GM21526 (cell line): Measurements from ENCODE around the gene TMEM164.

Source experiments
- ATAC-seq: cut with Tn5 transposase; IDR thresholded peaks from one replicate; pipeline ENCODE4 v1.9.1; 2021; ENCODE audit warnings: moderate library complexity; ENCODE audit not compliant: unreplicated experiment, low FRiP score

Gene TMEM164

DNA sequence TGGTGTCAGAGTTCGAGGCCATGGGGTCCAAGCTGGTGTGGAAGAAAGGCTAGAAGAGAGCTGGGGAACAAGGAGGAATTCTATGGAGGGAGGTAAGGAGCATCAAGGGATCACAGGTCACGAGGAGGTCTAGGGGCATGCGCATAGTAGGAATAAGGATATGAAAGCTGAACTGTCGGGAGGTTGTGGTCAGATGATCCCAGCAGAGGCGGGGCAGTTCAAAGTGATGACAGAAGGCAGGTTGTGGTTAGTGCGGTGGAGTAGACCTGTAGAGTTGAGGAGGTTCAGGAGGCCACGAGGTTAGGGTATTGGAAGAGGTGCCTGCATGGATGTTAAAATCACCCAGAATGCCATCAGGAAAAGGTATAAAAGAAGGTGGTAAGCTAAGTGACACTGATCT lies 156.3 kb downstream of the TMEM164 start:
- peak; percentile 43 for ATAC-seq

DNA sequence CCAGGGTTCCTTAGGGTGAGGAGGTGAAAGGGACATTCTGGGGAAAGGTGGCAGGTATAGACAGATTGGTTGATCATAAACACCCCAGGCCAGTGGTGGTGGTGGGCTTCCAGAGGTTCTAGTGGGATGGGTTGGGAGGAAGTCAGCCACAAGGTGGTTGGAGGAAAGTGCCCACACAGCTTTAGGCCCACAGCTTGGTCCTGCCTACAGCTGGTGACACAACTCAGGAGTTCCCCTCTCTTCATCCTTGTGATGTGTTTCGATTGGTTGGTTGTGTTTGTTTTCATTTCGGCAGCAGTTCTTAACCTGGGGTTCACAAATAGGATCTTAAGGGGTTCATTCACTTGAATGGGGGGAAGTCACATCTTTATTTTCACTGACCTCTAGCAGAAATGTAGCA lies 157.0 kb downstream of the TMEM164 start:
- ATAC-seq, result no peak

DNA sequence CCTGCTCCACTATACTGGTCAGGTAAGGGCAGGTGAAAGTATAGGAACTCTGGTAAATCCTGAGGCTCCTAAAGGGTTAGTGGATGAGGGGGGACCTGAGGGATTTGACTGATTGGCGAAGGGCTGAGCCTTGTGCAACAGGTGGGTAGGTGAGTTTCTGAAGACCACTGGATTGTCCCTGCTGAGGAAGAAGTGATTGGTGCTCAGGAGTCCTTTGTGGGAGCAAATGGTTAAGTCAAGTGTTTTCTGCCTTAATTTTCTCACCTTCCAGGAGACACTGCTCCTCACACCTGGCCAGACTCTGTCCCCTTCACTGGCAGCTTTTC lies 158.4 kb downstream of the TMEM164 start:
- no peak for ATAC-seq

DNA sequence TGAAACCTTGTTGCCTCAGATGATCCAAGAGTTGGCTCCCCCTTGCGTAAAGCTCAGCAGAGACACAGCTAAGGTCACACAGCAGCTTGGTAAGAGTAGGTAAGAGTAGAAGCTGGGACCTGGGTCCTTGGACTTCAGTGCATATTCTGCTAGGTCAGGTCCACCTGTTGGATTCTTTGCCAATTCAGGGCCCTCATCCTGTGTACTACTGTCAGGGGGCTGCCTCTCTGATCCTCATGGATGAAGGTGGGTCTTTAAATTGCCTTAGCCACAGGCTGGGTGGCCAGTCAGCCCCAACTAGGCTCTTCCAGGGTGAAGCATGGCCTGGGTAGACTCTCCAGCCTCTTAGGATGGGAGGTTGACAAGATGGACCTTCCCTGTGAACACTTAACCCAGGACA lies 159.2 kb downstream of the TMEM164 start:
- no peak for ATAC-seq

DNA sequence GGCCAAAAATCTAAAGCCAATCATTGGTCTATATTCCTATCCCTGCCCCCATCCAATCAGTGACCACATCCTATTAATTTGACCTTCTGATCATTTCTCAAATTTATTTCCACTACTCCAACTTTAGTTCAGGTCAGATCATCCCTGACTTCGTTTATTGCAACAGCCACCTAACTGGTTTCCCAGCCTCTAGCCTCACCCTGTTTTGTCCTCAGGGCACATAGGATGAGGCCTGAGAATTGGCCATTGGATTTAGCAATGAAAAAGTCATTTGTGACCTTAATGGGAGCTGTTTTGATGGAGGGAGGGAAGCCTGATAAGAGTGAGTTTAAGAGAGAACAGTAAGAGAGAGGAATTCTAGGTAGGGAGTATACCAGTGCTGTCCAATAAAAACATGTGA lies 160.0 kb downstream of the TMEM164 start:
- ATAC-seq, result no peak

DNA sequence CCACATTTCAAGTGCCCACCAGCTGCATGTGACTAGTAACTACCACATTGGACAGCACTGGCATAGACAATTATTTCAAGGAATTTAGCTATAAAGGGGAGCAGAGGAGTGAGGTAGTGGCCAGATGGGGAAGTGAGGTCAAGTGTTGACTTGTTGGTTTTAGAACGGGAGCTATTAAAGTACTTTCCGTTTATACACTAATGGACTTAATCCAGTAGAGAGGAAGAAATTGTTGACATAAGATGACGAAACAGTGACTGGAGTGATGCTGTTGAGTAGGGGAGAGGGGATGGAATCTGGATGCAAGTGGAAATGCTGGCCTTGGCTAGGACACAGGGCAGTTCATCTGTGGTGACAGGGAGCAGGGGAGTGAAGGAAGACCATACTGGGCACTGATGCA lies 160.6 kb downstream of the TMEM164 start:
- ATAC-seq, result no peak

DNA sequence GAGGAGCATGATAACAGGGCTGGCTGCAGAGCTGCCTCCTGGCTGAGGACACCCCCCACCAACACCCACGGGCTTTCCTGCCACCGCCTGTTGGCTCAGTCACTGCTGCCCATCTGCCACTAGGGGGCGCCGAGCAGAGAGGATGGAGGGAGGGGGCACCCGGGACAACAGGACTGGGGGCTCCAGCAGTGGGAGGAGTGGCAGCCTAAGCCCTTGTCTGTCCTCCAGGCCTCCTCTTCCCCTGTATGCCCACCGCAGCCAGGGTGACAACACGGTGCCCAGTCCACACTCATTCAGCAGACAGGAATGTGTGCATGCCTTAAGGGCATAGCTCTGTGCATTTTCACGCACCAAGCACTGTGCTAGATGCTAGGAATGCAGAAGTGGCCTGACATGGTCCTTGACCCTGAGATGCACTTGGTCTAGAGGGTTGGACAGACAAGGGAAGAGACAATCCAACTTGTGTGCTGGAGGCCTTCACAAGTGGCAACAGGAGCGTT lies 165.1 kb downstream of the TMEM164 start:
- no peak for ATAC-seq

DNA sequence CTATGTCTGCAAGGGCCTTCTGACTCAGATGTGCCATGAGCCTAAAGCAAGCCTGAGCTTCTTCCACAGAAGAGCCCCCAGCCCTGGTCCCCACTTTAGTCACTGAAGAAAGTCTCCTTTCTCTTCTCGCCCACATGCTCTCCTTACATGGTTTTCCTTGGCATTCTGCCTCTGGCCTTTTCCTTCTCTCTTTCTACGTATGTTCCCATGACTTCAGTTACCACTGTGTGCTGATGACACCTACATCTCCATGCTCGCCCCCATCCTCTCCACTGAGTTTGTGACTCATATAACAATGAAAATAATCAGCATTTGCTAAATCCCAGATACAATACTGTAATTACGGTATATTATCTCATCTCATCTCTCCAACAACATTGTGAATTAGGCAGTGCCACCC lies 165.7 kb downstream of the TMEM164 start:
- ATAC-seq, result no peak

DNA sequence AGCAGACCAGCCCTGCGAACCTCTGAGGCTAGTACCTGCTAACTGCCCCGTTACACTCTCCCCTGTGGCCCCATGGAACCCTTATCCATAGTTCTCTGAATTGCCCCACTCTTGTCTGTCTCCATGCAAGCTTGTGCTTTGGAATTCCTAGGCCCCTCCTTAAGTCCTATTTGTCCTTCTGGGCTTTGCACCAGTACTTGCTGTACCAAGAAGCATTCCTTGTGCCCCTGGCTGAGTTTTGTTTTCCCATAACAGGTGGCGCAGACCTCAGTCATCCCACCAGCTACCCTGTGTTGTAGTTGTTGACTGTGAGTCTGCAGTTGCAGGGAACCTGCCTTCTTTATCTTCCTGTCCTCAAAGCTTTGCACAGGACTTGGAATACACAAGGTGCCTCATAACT lies 167.1 kb downstream of the TMEM164 start:
- no peak for ATAC-seq

DNA sequence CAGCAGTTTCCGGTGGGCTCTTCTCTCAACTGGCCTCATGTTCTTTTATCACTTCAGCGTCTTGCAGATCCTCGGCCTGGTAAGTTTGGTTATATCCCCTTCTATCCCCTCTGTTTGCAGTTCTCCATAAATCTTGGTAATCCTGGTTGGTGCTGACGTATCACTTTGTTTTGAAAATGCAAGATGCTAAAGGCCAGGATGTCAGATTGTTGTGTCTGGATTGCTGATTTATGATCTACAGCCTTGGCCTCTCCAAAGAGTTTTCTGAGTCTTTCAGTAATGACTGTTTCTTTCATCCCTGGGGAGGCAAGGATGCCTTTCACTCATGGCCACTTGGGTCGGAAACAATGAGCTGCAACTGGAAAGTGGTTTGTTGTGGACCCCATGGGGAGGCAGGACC lies 168.5 kb downstream of the TMEM164 start:
- no peak for ATAC-seq

DNA sequence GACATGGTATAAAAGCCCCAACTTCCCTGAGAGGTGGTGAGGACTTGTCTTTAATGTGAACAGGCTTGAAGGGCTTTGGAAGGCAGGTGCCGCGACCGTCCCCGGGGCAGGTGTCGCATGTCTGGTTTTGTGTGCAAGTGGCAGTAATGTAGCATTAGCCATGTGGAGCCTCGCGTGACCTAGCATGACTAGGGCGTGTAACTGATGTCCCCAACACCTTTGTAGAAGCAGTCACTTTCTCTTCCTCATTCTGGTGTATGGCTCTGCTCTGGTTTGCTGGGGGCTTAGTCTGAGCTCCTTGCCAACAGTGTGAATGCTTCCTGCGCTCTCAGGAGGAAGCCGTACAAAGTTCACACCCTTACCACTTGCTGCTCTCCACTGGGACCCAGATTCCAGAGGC lies 169.3 kb downstream of the TMEM164 start:
- ATAC-seq, result peak; percentile 98

DNA sequence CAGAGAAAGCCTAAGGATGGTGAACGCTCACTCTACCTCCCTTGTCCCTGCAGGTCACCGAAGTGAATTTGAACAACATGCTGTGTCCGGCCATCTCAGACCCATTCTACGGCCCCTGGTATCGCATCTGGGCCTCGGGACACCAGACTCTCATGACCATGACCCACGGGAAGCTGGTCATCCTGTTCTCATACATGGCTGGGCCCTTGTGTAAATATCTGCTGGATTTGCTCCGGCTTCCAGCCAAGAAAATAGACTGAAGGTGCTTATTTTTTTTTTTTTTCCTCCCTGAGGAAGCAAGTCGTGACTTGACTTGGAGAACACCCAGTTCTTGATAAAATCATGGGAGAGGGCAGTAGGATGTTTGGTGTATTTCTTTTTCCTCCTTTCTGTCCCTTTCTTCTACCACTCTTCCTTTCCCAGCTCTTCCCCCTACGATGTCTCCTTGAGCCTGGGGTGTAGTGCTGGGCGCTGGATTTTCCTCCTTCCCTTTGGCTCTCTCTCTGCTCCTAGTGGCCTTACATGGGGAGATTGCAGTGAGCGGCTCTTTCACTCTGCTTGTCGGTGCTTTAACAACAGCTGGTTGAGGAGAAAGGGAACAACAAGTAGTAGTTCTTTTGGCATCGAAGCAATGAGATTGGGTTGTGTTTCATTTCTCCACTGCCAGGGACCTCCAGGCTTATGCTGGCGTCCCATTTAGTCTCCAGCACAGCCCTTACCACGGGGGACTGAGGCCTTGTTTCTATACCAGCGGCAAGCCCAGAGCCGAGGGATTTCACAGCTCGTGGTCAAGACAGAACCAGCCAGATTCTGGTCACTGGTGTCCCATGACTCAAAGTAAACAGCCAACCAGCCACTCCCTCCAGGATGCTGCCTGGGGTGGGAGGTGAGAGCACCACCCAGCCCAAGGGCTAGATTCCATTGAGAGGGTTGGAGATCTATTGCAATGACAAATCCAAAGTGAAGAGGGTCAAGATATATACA lies 170.6 kb downstream of the TMEM164 start:
- no peak for ATAC-seq

DNA sequence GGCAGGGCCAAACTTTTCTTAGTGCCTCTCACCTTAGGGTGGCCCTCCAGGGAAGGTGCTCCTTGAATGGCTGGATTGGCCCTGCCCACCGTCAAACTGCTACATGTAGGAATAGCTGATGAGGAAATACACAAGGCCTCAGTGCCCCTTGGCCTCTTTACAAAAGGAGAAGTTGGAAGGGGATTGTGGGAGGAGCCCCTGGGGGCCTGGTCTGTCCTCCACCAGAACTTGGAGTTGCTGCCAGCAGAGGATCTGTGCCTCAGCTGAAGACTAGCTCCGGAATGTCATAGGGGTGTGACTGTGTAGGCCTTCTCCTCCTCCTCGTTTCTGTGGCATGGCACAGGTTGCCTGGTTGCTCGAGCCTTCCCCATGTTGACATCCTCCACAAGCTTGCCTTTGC lies 172.2 kb downstream of the TMEM164 start:
- ATAC-seq, result no peak

DNA sequence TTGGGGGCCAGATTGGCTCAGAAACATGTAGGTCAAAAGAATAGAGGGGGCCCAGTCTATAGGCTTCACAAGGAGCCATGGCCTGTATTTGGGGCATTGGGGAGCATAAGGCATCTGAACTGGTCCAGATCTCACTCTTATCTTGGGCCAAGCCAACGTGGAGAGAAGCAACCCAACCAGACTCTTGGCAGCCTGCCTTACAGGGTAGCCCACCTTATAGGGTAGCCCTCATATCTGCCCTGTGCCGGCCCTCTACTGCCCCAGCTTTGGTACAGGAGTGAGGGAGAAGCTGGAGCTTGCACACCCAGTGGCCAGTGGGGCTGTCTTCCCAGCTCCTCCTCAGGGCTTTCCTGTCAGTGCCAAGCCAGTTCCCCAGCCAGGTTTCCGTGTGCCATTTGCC lies 172.8 kb downstream of the TMEM164 start:
- ATAC-seq, result no peak

DNA sequence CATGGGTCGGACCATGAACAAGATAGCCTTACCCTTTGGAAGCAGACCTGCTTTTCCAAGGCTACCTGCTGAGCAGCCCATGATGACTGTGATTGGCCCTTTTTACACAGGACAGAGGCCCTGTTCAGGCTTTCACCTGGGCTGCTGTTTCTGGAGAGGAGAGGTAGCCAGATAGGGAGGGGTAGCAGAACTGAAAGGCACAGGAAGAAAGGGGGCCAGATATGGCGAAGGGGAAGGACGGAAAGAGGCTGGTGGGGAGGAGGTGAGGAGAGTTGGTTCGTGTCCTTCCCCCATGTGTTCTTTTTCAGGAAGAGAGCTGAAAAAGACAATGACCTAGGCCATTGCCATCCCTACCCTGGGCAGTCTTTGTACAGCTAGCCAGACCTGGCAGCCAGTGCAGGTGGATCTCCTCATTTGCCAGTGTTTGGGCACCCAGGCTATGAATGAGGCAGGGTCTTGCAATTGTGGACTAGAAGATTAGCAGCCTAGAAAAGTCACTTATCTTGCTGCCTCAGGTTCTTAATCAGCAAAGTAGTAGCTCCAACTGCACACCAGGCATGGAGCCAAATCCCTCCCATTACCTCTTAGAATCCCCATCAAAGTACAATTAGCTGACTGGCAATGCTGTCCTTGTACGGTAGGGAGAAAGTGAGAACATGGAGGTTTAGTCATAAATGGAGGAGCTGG lies 175.4 kb downstream of the TMEM164 start:
- no peak for ATAC-seq

DNA sequence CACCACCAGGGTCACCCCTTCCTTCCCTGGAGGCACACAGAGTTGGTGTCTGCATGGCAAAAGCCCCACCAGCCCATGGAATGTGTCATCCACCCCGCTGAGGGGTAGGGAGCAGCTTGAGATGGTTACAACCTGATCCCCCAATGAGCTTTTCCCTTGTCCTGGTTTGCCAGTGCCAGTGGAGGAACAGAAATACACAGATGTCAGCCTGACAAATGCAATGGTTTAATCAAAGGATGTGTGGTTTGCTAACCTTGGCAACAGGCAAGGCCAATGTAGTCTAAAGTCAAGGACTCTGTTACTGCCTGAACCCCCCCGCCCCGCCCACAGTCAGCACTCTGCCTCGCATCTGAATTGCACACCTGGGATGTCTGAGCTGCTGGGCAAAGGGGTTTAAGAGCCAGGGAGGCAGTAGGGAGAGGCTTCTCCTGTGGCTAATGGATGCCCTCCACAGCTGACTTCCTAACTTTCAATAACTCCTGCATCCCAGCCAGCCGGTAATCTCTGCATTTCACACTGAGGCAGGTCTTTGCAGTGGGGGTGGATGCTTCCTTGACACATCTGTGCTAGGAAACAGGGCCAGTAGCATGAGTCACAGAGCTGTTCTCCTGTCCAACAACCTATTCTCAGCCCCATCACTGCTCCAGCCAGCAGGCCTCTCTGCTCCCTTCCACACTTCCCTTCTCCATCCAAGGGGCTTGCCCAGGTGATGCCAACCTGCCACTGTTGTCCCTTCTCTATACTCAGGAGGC lies 177.4 kb downstream of the TMEM164 start:
- ATAC-seq, result peak; percentile 25

DNA sequence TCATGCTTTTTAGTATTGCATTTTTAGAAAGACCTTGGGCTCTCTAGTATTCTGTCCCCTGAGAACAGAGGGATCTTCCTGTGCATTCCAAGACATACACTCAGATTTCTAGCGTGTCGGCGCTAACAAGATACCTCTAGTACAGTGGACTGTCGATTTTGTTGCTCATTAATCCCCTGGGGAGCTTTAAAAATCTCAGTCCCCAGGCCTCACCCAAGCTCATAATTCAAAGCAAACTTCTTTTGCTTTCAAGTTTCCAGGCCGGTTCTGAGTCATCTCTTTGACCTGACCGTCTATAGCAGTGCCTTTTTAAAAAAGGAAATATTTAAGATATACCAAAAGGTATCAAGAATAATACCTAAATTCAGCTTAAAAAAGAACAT lies 178.0 kb downstream of the TMEM164 start:
- ATAC-seq, result peak; percentile 61

DNA sequence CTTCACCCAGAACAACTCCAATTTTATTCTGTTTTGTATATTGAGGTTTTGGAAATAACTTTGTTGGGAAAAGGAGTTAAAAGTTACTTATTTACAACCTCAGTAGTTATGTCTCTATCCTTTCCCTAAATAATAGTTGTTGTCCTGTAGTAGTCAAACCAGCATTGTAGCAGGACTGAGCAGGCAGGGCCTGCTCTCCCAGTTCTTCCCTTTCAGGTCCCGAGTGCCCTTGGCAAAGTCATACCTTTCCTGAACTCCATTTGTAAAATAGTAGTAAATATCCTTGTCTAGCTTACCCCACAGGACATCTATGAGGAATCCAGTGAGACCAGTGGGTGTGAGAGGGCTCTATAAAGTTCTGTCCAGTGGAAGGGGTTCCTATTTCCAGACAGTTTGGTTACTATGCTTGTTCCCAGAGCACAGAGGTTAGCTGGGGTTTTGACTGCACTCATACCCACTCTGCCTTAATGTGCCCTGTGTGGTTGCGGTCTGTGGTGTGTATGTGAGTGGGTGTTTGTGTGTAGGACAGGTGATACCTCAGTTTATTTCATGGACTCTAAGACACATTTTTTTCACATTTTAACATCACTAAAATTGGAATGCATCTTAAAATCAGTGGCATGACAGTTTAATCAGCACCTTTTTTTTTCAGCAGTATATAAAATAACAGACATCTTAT lies 178.7 kb downstream of the TMEM164 start:
- ATAC-seq, result no peak

DNA sequence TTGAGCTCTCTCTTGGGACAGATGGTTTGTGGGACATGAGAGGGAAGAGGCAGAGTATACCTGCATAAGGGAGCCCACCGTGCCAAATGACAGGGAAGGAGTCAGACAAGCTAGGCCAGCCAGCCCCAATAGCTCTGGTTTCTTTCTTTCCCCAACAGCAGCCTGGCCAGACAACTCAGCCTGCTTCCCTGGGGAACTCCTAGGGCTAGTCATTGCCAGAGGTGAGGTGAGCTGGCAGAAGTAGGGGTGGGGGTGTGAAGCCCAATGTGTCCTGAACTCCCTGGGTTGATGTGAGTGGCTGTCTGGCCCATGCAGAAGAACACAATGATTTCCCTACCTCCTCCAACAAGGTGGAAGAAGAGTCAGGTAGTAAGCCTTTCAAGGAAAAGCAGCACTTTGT lies 179.4 kb downstream of the TMEM164 start:
- no peak for ATAC-seq

DNA sequence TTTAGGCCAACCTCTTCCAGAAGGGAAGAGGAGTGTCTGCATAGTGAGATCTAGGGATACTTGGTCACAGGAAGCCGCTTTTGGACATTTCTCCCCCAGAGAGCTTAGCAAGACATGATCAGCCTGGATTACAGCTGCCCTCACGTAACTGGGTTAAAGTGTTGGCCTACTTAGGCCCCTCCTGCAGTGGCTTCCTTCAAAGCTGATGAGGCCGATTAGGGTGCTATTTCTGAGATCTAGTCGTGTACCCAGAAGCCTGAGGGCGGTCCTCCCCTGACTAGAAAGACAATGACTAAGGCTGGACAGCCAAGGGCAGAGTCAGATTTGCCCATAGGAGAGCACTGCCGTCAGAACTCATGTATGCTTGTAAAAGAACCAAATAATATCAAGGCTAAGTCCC lies 180.0 kb downstream of the TMEM164 start:
- ATAC-seq, result no peak

DNA sequence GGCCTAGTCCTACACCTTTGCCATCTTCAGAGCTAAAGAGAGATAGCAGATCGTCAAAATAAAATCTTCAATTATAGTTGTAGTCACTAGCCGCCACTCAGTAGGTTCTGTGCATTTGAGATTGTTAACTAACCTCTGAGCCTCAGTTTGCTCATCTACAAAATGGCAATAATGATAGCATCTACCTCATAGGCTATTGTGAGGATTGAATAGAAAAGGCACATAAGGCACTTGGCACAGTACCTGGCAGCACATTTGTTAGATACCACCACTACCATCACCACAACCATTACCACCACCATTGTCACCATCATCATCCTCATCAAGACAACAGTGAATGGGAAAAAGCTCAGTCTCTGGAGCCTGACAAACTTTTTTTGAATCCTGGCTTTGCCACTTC lies 180.4 kb downstream of the TMEM164 start:
- ATAC-seq, result no peak
